WERI-Rb-1 (cell line): ENCODE results near the gene KIAA1217.

Experiments used
- DNase-seq: peaks from one replicate; pipeline ENCODE4 v3.0.0-alpha.2; 2020
- H3K27ac ChIP-seq: fragments of 250-450 bp; sonication (Bioruptor Pico); 2 replicates; pipeline ENCODE4 v1.5.1; 2020; ENCODE audit warnings: mild to moderate bottlenecking, moderate library complexity
- H3K27me3 ChIP-seq: fragments of 250-450 bp; sonication (Bioruptor Pico); 2 replicates; pipeline ENCODE4 v1.5.1; 2021; ENCODE audit warnings: mild to moderate bottlenecking, low read depth, moderate library complexity; ENCODE audit not compliant: insufficient read depth, severe bottlenecking
- H3K36me3 ChIP-seq: fragments of 250-450 bp; sonication (Bioruptor Pico); 2 replicates; pipeline ENCODE4 v1.5.1; 2020; ENCODE audit warnings: mild to moderate bottlenecking, moderate library complexity
- H3K4me3 ChIP-seq: 2 replicates; pipeline ENCODE4 v1.5.1; 2011; ENCODE audit warnings: low read depth, mild to moderate bottlenecking, control low read depth, low read length
- H3K9me3 ChIP-seq: fragments of 250-450 bp; sonication (Bioruptor Pico); 2 replicates; pipeline ENCODE4 v1.5.1; 2021; ENCODE audit warnings: mild to moderate bottlenecking, moderate library complexity; ENCODE audit not compliant: severe bottlenecking
- TF ChIP-seq, protein P1 (sequence below): IDR thresholded peaks from 2 replicates; pipeline ENCODE4 v1.5.1; 2011; ENCODE audit warnings: low read depth, mild to moderate bottlenecking, control low read depth, inconsistent platforms, low read length

The KIAA1217 gene

DNA sequence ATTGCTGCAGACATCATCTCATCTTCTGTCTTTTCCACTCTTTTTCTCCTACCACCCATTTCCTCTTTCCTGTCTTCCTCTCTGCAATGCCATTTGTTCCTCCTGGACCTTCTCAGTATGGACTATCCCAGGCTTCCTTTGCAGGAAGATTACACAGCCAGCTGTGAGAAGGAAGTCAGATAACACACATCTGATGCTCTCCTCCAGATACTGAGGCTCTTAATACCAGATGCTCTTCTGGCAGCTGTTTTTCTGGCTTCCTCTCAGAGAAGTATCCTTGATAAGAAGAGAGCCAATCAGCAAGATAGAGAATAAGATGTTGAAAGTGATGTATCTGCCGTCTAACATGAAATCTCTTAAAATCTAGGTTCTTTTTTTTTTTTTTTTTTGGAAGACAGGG, 14.4 kb downstream of the KIAA1217 start:
- H3K27ac ChIP-seq: no peak overlapping the region
- H3K36me3 ChIP-seq: no peaks in the 10 kb centered on the region
- H3K4me3 ChIP-seq: no peak overlapping the region
- TF ChIP-seq, protein P1, sequence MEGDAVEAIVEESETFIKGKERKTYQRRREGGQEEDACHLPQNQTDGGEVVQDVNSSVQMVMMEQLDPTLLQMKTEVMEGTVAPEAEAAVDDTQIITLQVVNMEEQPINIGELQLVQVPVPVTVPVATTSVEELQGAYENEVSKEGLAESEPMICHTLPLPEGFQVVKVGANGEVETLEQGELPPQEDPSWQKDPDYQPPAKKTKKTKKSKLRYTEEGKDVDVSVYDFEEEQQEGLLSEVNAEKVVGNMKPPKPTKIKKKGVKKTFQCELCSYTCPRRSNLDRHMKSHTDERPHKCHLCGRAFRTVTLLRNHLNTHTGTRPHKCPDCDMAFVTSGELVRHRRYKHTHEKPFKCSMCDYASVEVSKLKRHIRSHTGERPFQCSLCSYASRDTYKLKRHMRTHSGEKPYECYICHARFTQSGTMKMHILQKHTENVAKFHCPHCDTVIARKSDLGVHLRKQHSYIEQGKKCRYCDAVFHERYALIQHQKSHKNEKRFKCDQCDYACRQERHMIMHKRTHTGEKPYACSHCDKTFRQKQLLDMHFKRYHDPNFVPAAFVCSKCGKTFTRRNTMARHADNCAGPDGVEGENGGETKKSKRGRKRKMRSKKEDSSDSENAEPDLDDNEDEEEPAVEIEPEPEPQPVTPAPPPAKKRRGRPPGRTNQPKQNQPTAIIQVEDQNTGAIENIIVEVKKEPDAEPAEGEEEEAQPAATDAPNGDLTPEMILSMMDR: no peak
- no peaks in the 10 kb centered on the region for H3K27me3 ChIP-seq
- DNase-seq: no peak
- no peaks in the 10 kb centered on the region for H3K9me3 ChIP-seq

DNA sequence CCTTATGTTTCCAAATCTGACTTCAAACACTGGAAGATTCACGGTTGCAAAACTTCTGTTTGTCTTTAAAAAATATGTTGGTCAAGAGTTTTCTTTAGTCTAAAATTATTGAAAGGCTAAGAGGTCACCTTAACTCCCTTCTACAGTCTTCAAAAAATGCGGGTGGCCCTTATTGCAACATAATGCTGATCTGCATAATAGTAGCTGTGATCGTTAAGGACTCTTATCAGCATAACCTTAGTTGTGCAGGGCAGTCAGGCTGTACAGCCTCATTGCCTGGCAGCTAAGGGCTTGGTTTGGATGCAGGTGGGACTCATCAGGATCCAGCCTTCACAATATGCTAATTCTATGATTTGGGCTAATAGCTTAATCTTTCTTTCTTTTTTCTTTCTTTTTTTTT, 15.0 kb downstream of the KIAA1217 start:
- TF ChIP-seq, protein P1: no peak
- Histone ChIP-seq H3K4me3 (no peak overlapping the region), H3K27ac (no peak overlapping the region), H3K9me3 (no peaks in the 10 kb centered on the region), H3K36me3 (no peaks in the 10 kb centered on the region), H3K27me3 (no peaks in the 10 kb centered on the region)
- no peak for DNase-seq

DNA sequence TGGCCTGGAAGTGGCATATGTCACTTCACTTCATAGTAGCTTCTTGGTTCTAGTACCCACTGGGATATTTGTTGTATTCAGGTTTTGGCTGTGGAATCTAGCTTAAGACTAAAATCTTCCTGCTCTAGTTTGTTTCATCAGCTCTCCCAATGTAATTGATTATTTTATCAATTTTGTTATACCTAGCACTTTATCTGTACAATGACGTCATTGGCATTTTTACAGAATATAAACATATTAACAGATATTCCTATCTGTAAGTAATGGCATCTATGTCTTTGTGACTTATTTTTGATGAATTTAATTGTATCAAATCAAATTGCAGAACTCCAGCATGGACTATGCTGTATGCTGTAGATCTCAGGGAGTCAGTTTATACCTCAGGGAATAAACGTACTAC, 19.7 kb downstream of the KIAA1217 start:
- no peaks in the 10 kb centered on the region for H3K27me3 ChIP-seq
- H3K27ac ChIP-seq: no peak overlapping the region
- TF ChIP-seq, protein P1: no peak
- no peak for DNase-seq
- H3K9me3 ChIP-seq: no peaks in the 10 kb centered on the region
- no peak overlapping the region for H3K4me3 ChIP-seq
- no peaks in the 10 kb centered on the region for H3K36me3 ChIP-seq

DNA sequence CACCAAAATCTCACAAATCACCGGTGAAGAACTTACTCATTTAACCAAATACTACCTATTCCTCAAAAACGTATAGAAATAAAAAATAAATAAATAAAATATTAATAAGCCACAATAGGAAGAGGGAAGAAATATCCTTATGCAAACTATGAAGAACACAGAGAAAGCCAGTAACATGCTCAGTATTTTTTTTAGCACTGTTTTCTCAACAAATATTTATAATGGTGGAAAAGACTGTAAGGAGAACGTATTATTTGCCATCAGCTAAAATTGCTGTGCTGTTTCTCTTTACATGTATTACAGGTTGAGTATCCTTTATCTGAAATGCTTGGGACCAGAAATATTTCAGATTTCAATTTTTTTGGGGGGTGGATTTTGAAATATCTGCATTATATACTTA, 21.0 kb downstream of the KIAA1217 start:
- Histone ChIP-seq H3K27me3 (no peaks in the 10 kb centered on the region), H3K36me3 (no peaks in the 10 kb centered on the region), H3K4me3 (no peak overlapping the region), H3K27ac (no peak overlapping the region), H3K9me3 (no peaks in the 10 kb centered on the region)
- no peak for DNase-seq
- TF ChIP-seq, protein P1: no peak

DNA sequence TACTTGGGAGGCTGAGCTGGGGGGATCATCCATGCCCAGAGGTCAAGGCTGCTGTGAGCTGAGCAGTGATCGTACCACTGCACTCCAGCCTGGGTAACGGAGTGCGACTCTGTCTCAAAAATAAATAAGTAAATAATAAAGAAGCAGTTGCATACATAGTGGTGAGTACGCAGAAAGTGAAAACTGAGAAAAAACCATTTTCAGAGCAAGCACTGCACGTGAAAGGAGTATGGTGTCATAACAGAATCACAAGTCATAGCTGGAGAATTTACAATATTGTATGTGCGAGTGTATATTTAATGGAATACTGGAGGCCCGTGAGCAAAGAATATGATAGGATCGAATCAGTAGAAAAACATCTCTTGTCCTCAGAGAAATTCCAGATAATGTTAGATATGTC, 22.3 kb downstream of the KIAA1217 start:
- no peak for DNase-seq
- H3K36me3 ChIP-seq: no peaks in the 10 kb centered on the region
- H3K4me3 ChIP-seq: no peak overlapping the region
- TF ChIP-seq, protein P1: no peak
- H3K9me3 ChIP-seq: no peaks in the 10 kb centered on the region
- H3K27me3 ChIP-seq: no peaks in the 10 kb centered on the region
- H3K27ac ChIP-seq: no peak overlapping the region

DNA sequence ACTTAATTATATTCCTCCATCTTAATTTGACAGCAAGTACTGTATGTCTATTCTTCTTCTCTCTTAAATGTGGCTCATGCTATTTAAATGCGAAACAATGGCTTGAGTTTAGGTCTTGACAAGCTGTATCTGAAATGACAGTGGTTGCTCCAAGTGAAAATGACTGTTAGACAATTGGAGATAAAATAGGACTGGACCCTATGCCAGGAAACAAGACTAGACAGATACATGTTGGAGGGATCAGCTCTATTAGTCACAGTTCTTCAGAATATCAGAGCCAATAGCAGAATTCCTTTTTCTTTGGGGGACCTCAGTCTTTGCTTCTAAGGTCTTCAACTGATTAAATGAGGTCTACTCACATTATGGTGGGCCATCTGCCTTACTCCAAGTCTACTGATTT, 25.8 kb downstream of the KIAA1217 start:
- H3K27ac ChIP-seq: no peak overlapping the region
- TF ChIP-seq, protein P1: no peak
- DNase-seq: no peak
- H3K4me3 ChIP-seq: no peak overlapping the region
- H3K27me3 ChIP-seq: no peaks in the 10 kb centered on the region
- no peaks in the 10 kb centered on the region for H3K9me3 ChIP-seq
- no peaks in the 10 kb centered on the region for H3K36me3 ChIP-seq
